ENCODE results near the gene C7orf57. TPM values are rescaled to one million over a fixed set of nuclear protein-coding genes. Genes with fewer than 3 reads are reported as not detected.

C7orf57 gene
- total RNA-seq, 1 experiment from 2014 or later: 0.15 TPM

DNA sequence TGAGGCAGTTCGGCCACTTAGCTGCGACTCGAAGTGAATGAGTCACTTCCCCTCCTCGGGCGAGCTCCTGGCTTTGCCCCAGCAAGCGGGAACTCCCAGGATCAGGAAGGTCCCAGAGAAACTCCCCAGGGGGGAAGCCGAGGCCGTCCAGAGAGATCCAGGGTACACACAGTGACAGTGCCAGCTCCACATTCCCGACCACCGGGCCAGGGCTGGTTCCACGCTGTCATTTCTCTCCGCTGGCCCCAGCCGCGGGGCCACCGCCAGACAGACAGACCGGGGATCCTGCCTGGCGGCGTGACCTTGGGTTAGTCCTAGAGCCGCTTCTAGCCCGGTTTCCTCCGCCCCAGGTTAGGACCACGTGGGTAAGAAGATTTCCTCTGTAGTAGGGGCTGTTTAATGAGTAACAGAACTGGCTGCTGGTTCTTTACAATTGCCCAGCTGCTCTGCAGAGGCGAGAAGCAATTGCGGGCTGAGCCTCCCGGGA, 53.3 kb downstream of the C7orf57 start:
- ChIA-PET RAD21 (ENCODE audit: low non-redundant PET in 1 of 2, low total read pairs in 2 of 2, uncharacterized antibody in 2 of 2, unreplicated experiment in 2 of 2) (no interaction called here), POLR2A (interaction anchor here (1.1 to 2.1 kb wide), 11 partner anchors 10 to 141 kb away, joined by 3 to 7 read pairs (median 5); partner anchors contain the start of gene PKD1L1), CTCF (interaction anchor here (1.0 to 1.5 kb wide), 2 partner anchors 97 to 120 kb away, joined by 3 to 5 read pairs; no protein-coding TSS in a partner anchor)
- no TSS peak for BruUV-seq (replicated peaks)
- DNase-seq (ENCODE audit: low read depth, low spot score): peak; percentile 72
- Histone ChIP-seq H4K20me1 (ENCODE audit: insufficient read depth) (no peaks in the 10 kb centered on the region), H3K79me2 (ENCODE audit: insufficient read depth, low read length) (peaks cover 3% of the 10 kb centered on the region; the same call in 1 of the 2 replicates), H2AFZ (ENCODE audit: low read depth, low read length, poor library complexity, severe bottlenecking) (peak overlapping the region; percentile 81), H3K27me3 (ENCODE audit: insufficient read depth, low read length) (no peaks in the 10 kb centered on the region), H3K27ac (ENCODE audit: low read depth, low read length) (peak overlapping the region; percentile 94), H3K9me3 (ENCODE audit: control insufficient read depth in 1 of 2, insufficient read depth in 1 of 2, low read depth in 1 of 2, low read length in 2 of 2) (no peaks in the 10 kb centered on the region), H3K4me1 (ENCODE audit: control insufficient read depth in 1 of 2, insufficient read depth in 2 of 2, low read length in 2 of 2) (peaks cover 68 to 87% of the 10 kb centered on the region in 2 experiments), H3K9me2 (ENCODE audit: insufficient read depth) (no peaks in the 10 kb centered on the region), H3K4me3 (replicated peaks in 1 of 2; ENCODE audit: low read depth in 1 of 2, low read length in 2 of 2) (peak overlapping the region; percentile 69 to 77), H3K4me2 (ENCODE audit: low read length) (peak overlapping the region; percentile 95), H3K9ac (ENCODE audit: low read length) (peak overlapping the region; percentile 81), H3K36me3 (ENCODE audit: control insufficient read depth in 1 of 2, insufficient read depth in 2 of 2, low read length in 2 of 2) (no peaks in the 10 kb centered on the region; a peak in 2 of 4 replicates)
- ATAC-seq: peak; percentile 62
- intact Hi-C loops (cut with micrococcal nuclease): loop anchor here (2.0 kb wide), 1 partner anchor 110 kb away; the partner anchor contains the start of gene HUS1
- TF ChIP-seq FOSL1 (IDR thresholded peaks at IDR 0.05; ENCODE audit: low read depth) (no peak), EZH2phosphoT487 (IDR thresholded peaks at IDR 0.05; ENCODE audit: borderline replicate concordance) (no peak), RAD21 (IDR thresholded peaks at IDR 0.05; ENCODE audit: low read depth) (no peak), POLR2A (IDR thresholded peaks at IDR 0.05; ENCODE audit: borderline replicate concordance, extremely low read depth, insufficient read depth, insufficient read length) (peak; percentile 43), ZFX (IDR thresholded peaks at IDR 0.05) (no peak), SP1 (IDR thresholded peaks at IDR 0.05; ENCODE audit: low read depth) (no peak), CBX3 (IDR thresholded peaks at IDR 0.05; ENCODE audit: low read depth) (no peak), POLR2AphosphoS5 (IDR thresholded peaks at IDR 0.05; ENCODE audit: low read depth, low read length) (peak; percentile 62), JUND (IDR thresholded peaks at IDR 0.05) (no peak), ZNF274 (IDR thresholded peaks at IDR 0.05; ENCODE audit: low read depth, low read length) (no peak), EGR1 (IDR thresholded peaks at IDR 0.05; ENCODE audit: low read depth) (no peak), CEBPB (IDR thresholded peaks at IDR 0.05; ENCODE audit: low read depth) (no peak), SIN3A (IDR thresholded peaks at IDR 0.05; ENCODE audit: low read depth) (no peak), EZH2 (IDR thresholded peaks at IDR 0.05) (no peak), SRF (IDR thresholded peaks at IDR 0.05; ENCODE audit: low read depth) (no peak), TCF7L2 (IDR thresholded peaks at IDR 0.05; ENCODE audit: borderline replicate concordance, extremely low read depth, insufficient read depth, insufficient read length) (no peak), YY1 (IDR thresholded peaks at IDR 0.05; ENCODE audit: extremely low read depth, insufficient replicate concordance, low read depth, low read length) (peak; percentile 12)
- TF ChIP-seq, protein P1, sequence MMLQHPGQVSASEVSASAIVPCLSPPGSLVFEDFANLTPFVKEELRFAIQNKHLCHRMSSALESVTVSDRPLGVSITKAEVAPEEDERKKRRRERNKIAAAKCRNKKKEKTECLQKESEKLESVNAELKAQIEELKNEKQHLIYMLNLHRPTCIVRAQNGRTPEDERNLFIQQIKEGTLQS (IDR thresholded peaks at IDR 0.05): no peak
- TF ChIP-seq, protein P2, sequence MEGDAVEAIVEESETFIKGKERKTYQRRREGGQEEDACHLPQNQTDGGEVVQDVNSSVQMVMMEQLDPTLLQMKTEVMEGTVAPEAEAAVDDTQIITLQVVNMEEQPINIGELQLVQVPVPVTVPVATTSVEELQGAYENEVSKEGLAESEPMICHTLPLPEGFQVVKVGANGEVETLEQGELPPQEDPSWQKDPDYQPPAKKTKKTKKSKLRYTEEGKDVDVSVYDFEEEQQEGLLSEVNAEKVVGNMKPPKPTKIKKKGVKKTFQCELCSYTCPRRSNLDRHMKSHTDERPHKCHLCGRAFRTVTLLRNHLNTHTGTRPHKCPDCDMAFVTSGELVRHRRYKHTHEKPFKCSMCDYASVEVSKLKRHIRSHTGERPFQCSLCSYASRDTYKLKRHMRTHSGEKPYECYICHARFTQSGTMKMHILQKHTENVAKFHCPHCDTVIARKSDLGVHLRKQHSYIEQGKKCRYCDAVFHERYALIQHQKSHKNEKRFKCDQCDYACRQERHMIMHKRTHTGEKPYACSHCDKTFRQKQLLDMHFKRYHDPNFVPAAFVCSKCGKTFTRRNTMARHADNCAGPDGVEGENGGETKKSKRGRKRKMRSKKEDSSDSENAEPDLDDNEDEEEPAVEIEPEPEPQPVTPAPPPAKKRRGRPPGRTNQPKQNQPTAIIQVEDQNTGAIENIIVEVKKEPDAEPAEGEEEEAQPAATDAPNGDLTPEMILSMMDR (IDR thresholded peaks at IDR 0.05 in 2 of 3, conservative IDR thresholded peaks at IDR 0.05 in 1 of 3; ENCODE audit: borderline replicate concordance in 1 of 3, insufficient read depth in 1 of 3, low read depth in 2 of 3, low read length in 2 of 3): no peak
- TF ChIP-seq, protein P3, sequence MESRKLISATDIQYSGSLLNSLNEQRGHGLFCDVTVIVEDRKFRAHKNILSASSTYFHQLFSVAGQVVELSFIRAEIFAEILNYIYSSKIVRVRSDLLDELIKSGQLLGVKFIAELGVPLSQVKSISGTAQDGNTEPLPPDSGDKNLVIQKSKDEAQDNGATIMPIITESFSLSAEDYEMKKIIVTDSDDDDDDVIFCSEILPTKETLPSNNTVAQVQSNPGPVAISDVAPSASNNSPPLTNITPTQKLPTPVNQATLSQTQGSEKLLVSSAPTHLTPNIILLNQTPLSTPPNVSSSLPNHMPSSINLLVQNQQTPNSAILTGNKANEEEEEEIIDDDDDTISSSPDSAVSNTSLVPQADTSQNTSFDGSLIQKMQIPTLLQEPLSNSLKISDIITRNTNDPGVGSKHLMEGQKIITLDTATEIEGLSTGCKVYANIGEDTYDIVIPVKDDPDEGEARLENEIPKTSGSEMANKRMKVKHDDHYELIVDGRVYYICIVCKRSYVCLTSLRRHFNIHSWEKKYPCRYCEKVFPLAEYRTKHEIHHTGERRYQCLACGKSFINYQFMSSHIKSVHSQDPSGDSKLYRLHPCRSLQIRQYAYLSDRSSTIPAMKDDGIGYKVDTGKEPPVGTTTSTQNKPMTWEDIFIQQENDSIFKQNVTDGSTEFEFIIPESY (IDR thresholded peaks at IDR 0.05; ENCODE audit: extremely low read depth, insufficient replicate concordance, low read length): peak; percentile 19
- TF ChIP-seq, protein P4, sequence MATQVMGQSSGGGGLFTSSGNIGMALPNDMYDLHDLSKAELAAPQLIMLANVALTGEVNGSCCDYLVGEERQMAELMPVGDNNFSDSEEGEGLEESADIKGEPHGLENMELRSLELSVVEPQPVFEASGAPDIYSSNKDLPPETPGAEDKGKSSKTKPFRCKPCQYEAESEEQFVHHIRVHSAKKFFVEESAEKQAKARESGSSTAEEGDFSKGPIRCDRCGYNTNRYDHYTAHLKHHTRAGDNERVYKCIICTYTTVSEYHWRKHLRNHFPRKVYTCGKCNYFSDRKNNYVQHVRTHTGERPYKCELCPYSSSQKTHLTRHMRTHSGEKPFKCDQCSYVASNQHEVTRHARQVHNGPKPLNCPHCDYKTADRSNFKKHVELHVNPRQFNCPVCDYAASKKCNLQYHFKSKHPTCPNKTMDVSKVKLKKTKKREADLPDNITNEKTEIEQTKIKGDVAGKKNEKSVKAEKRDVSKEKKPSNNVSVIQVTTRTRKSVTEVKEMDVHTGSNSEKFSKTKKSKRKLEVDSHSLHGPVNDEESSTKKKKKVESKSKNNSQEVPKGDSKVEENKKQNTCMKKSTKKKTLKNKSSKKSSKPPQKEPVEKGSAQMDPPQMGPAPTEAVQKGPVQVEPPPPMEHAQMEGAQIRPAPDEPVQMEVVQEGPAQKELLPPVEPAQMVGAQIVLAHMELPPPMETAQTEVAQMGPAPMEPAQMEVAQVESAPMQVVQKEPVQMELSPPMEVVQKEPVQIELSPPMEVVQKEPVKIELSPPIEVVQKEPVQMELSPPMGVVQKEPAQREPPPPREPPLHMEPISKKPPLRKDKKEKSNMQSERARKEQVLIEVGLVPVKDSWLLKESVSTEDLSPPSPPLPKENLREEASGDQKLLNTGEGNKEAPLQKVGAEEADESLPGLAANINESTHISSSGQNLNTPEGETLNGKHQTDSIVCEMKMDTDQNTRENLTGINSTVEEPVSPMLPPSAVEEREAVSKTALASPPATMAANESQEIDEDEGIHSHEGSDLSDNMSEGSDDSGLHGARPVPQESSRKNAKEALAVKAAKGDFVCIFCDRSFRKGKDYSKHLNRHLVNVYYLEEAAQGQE (IDR thresholded peaks at IDR 0.05; ENCODE audit: low read depth): no peak

Data from HCT116 (cell line).